Neuronal stem cell (in vitro differentiated cells): ENCODE measurements around the gene ADAM8.
"Not testable (repeated sequence)": the region's sequence is repeated elsewhere in the genome, so short reads cannot be mapped to it uniquely, and the experiment has no call there.

Source experiments
- DNase-seq: peaks from one replicate; pipeline ENCODE4 v3.0.0-alpha.2; 2013; ENCODE audit warnings: low spot score
- H2AFZ ChIP-seq: one replicate; pipeline ENCODE4 v1.6.1; 2013; ENCODE audit warnings: mild to moderate bottlenecking, low read length, inconsistent platforms
- H2AK5ac ChIP-seq: 2 replicates; pipeline ENCODE4 v1.6.1; 2013; ENCODE audit warnings: low read depth, mild to moderate bottlenecking, inconsistent platforms, low read length, moderate library complexity, mixed read lengths
- H2BK120ac ChIP-seq: 2 replicates; pipeline ENCODE4 v1.6.1; 2013; ENCODE audit warnings: low read depth, mild to moderate bottlenecking, inconsistent platforms, low read length, moderate library complexity, mixed read lengths
- H2BK12ac ChIP-seq: one replicate; pipeline ENCODE4 v1.6.1; 2013; ENCODE audit warnings: low read length, inconsistent platforms
- H2BK15ac ChIP-seq: 2 replicates; pipeline ENCODE4 v1.6.1; 2013; ENCODE audit warnings: mild to moderate bottlenecking, low read length, inconsistent platforms, mixed read lengths
- H2BK5ac ChIP-seq: one replicate; pipeline ENCODE4 v1.6.1; 2013; ENCODE audit warnings: inconsistent platforms, mild to moderate bottlenecking, low read length, moderate library complexity
- H3K14ac ChIP-seq: one replicate; pipeline ENCODE4 v1.6.1; 2013; ENCODE audit warnings: low read length, inconsistent platforms
- H3K18ac ChIP-seq: 2 replicates; pipeline ENCODE4 v1.6.1; 2013; ENCODE audit warnings: low read length, inconsistent platforms
- H3K23ac ChIP-seq: 2 replicates; pipeline ENCODE4 v1.6.1; 2013; ENCODE audit warnings: low read depth, mild to moderate bottlenecking, mixed read lengths, low read length, inconsistent platforms; ENCODE audit not compliant: poor library complexity
- H3K27ac ChIP-seq: replicated peaks from 3 replicates; pipeline ENCODE4 v1.5.1; 2013; ENCODE audit warnings: low read length, inconsistent platforms
- H3K27me3 ChIP-seq, 3 experiments: 2 replicates each; pipeline ENCODE4 v1.6.1; 2013; ENCODE audit warnings: low read length in 3 of 3, mild to moderate bottlenecking in 2 of 3, inconsistent platforms in 1 of 3, low read depth in 1 of 3, mixed read lengths in 1 of 3, moderate library complexity in 1 of 3; ENCODE audit not compliant: control insufficient read depth in 3 of 3, insufficient read depth in 3 of 3
- H3K36me3 ChIP-seq, 2 donors: replicated peaks in 1 of 2; 2 replicates each; pipeline ENCODE4 v1.6.1; 2013; ENCODE audit warnings: low read length in 2 of 2; ENCODE audit not compliant: control insufficient read depth in 2 of 2, insufficient read depth in 2 of 2
- H3K4ac ChIP-seq: 2 replicates; pipeline ENCODE4 v1.6.1; 2013; ENCODE audit warnings: inconsistent platforms, mild to moderate bottlenecking, low read length, moderate library complexity
- H3K4me1 ChIP-seq, 2 donors: 1 replicate in 1 of 2; 2 replicates in 1 of 2; pipeline ENCODE4 v1.6.1; 2013; ENCODE audit warnings: low read length in 2 of 2, low read depth in 1 of 2; ENCODE audit not compliant: control insufficient read depth in 2 of 2, insufficient read depth in 1 of 2
- H3K4me2 ChIP-seq: one replicate; pipeline ENCODE4 v1.6.1; 2013; ENCODE audit warnings: mild to moderate bottlenecking, low read length, inconsistent platforms; ENCODE audit not compliant: insufficient read depth, poor library complexity, severe bottlenecking
- H3K4me3 ChIP-seq, 2 donors: 2 replicates each; pipeline ENCODE4 v1.5.1; 2013; ENCODE audit warnings: low read length in 2 of 2, mild to moderate bottlenecking in 2 of 2, inconsistent platforms in 1 of 2, moderate library complexity in 1 of 2
- H3K79me1 ChIP-seq: one replicate; pipeline ENCODE4 v1.6.1; 2013; ENCODE audit warnings: low read depth, mild to moderate bottlenecking, inconsistent platforms, low read length, moderate library complexity
- H3K9ac ChIP-seq: one replicate; pipeline ENCODE4 v1.6.1; 2013; ENCODE audit warnings: mild to moderate bottlenecking, low read depth, low read length, inconsistent platforms; ENCODE audit not compliant: poor library complexity
- H3K9me3 ChIP-seq, 2 donors: replicated peaks in 1 of 2; 2 replicates each; pipeline versions ENCODE3 to v1.6.1; 2013; ENCODE audit warnings: low read length in 2 of 2, mild to moderate bottlenecking in 2 of 2, inconsistent platforms in 1 of 2, low read depth in 1 of 2, mixed read lengths in 1 of 2, moderate library complexity in 1 of 2; ENCODE audit not compliant: control insufficient read depth in 2 of 2, insufficient read depth in 1 of 2
- H4K8ac ChIP-seq: one replicate; pipeline ENCODE4 v1.6.1; 2013; ENCODE audit warnings: low read depth, mild to moderate bottlenecking, inconsistent platforms, low read length, moderate library complexity
- H4K91ac ChIP-seq: one replicate; pipeline ENCODE4 v1.6.1; 2013; ENCODE audit warnings: low read length, low read depth, mild to moderate bottlenecking, inconsistent platforms; ENCODE audit not compliant: poor library complexity
- WGBS, 2 donors: extraction: QIAGEN DNeasy Blood & Tissue Kit; methylation state at CpG; one replicate each; pipeline ENCODE4 v1.1.7; 2013; ENCODE audit warnings: missing lambda C conversion rate in 2 of 2, mixed read lengths in 1 of 2; ENCODE audit not compliant: insufficient read length in 2 of 2, insufficient replicate concordance in 1 of 2; ENCODE audit errors: extremely low coverage in 2 of 2; 5-methylcytosine and 5-hydroxymethylcytosine counted together

ADAM8 gene

DNA sequence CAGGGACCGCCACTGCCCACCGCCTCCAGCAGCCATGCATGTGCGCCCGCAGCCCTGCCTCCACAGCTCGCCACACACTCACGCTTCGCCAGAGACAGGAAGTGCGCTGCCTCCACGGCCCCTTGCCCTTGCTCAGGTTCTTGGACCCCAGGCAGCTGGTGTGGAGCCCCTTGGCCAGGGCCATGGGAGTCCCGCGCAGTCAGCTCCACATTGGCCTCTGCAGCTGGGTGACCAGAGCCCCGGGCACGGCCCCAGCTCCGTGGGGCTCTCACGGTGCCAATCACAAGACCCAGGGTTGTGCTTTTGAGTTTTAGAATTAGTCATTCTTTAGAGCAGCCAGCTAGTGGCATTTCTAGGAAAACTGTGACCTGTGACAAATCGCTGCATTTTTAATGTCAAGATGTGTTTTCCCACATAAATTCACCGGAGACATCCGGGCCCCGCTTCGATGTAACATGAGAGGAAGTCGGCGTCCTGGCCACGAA, 50.9 kb downstream of the ADAM8 start:
- H3K4me2 ChIP-seq: no peak overlapping the region
- peak overlapping the region; percentile 89 for H3K23ac ChIP-seq
- H3K79me1 ChIP-seq: no peaks in the 10 kb centered on the region
- peaks cover 1 to 7% of the 10 kb centered on the region in 2 donors for H3K4me1 ChIP-seq
- H2BK5ac ChIP-seq: peak overlapping the region; percentile 90
- no peaks in the 10 kb centered on the region for H3K36me3 ChIP-seq
- no peak overlapping the region for H3K9ac ChIP-seq
- H2AK5ac ChIP-seq: peak overlapping the region; percentile 97
- peak overlapping the region; percentile 73 for H2BK12ac ChIP-seq
- no peak for DNase-seq
- H2BK120ac ChIP-seq: no peak overlapping the region
- no peak overlapping the region for H3K27ac ChIP-seq
- peaks cover 8 to 43% (median 30%) of the 10 kb centered on the region in 3 experiments for H3K27me3 ChIP-seq
- H3K18ac ChIP-seq: peak overlapping the region; percentile 97
- peak overlapping the region; percentile 85 for H2BK15ac ChIP-seq
- peak overlapping the region; percentile 82 for H3K14ac ChIP-seq
- peak overlapping the region; percentile 36 for H2AFZ ChIP-seq
- no peak overlapping the region for H4K91ac ChIP-seq
- no peaks in the 10 kb centered on the region for H3K9me3 ChIP-seq
- WGBS, 2 donors: no CpG with 5 or more reads among the region's 23 CpGs
- peak overlapping the region; percentile 98 for H4K8ac ChIP-seq
- no peak overlapping the region for H3K4ac ChIP-seq
- H3K4me3 ChIP-seq: no peak overlapping the region

DNA sequence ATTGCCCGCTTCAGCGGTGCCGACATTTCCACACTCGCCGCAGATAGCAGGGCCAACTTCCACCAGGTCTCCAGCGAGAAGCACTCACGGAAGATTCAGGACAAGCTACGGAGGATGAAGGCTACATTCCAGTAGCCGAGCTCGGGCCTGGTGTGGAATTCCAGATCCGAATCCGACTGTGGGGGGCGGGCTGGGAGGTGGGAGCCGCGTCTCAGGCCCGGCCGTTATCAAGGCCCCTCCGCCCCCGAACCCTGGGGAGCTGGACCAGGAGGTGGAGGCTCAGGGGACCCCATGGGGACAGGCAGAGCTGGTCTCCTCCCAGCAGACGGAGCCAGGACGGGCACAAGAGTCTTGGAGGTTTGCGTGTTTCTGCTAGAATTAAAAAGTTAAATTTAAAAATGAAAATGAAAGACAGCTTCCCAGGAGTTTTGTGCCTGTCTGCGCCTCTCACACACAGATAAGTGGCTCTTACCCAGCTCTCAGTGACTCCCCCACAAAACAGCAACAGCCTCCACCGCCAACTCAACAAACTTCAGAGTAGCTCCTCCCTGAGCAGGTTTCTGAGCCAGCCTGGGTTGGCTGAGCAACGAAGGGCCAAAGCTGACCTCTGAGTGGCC, 51.8 kb downstream of the ADAM8 start:
- Histone ChIP-seq H2AK5ac (peak overlapping the region; percentile 97), H3K36me3 (no peaks in the 10 kb centered on the region), H2BK15ac (peak overlapping the region; percentile 85), H3K18ac (peak overlapping the region; percentile 97), H3K27me3 (peaks cover 4 to 39% (median 23%) of the 10 kb centered on the region in 3 experiments), H3K23ac (peak overlapping the region; percentile 89), H3K79me1 (no peaks in the 10 kb centered on the region), H3K9me3 (no peaks in the 10 kb centered on the region), H2BK12ac (no peak overlapping the region), H3K4me2 (no peak overlapping the region), H4K8ac (no peak overlapping the region), H4K91ac (no peak overlapping the region), H3K4me3 (no peak overlapping the region), H2AFZ (peak overlapping the region; percentile 36), H2BK5ac (peak overlapping the region; percentile 90), H3K14ac (peak overlapping the region; percentile 56), H3K9ac (peak overlapping the region; percentile 21), H3K27ac (no peak overlapping the region), H2BK120ac (peak overlapping the region; percentile 87), H3K4me1 (peaks cover 1 to 7% of the 10 kb centered on the region in 2 donors), H3K4ac (no peak overlapping the region)
- DNase-seq: no peak
- no CpG with 5 or more reads among the region's 25 CpGs for WGBS, 2 donors

DNA sequence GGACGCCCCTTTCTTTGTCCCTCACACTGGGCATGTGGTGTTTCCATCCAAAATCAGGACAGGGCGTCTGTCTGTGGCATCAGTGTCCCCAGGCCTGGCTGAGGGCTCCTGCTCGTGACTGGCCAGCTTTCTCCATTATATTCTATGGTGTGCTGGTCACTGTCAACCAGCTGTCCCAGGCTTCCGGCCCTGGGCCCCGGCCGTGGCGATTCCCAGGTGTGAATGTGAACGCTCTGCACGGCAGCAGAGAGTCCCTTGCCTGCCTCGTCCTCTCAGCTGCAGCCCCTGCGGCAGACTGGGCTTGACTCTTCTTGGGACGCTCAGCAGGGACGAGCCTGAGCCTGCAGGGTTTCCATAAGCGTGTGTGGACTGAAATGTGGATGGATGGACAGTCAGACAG, 52.6 kb downstream of the ADAM8 start:
- Histone ChIP-seq H3K4ac (no peak overlapping the region), H3K36me3 (no peaks in the 10 kb centered on the region), H2AFZ (no peak overlapping the region), H3K27ac (no peak overlapping the region), H3K4me2 (no peak overlapping the region), H2BK5ac (no peak overlapping the region), H3K23ac (no peak overlapping the region), H2AK5ac (peak overlapping the region; percentile 37), H3K9ac (peak overlapping the region; percentile 70), H3K4me1 (peaks cover 1 to 5% of the 10 kb centered on the region in 2 donors), H2BK12ac (no peak overlapping the region), H3K79me1 (no peaks in the 10 kb centered on the region), H4K91ac (no peak overlapping the region), H2BK15ac (no peak overlapping the region), H3K14ac (peak overlapping the region; percentile 71), H3K18ac (peak overlapping the region; percentile 57), H3K27me3 (peaks cover 0 to 39% (median 21%) of the 10 kb centered on the region in 3 experiments), H3K9me3 (no peaks in the 10 kb centered on the region), H3K4me3 (no peak overlapping the region), H4K8ac (no peak overlapping the region), H2BK120ac (no peak overlapping the region)
- no CpG with 5 or more reads among the region's 14 CpGs for WGBS, 2 donors
- no peak for DNase-seq

DNA sequence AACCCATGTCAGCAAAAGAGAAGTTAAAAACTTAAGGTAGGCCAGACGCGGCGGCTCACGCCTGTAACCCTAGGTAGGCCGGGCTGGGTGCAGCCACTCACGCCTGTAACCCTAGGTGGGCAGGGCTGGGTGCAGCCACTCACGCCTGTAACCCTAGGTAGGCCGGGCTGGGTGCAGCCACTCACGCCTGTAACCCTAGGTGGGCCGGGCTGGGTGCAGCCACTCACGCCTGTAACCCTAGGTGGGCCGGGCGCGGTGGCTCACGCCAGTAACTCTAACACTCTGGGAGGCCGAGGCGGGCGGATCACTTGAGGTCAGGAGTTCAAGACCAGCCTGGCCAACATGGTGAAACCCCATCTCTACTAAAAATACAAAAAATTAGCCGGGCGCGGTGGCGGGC, 54.9 kb downstream of the ADAM8 start:
- H3K23ac ChIP-seq, H3K4me1 ChIP-seq, DNase-seq: not testable (repeated sequence)

More for the DNA sequence above, 54.9 kb downstream of the ADAM8 start:
- not testable (repeated sequence) for H2AK5ac ChIP-seq, H3K18ac ChIP-seq, H3K9me3 ChIP-seq, H4K8ac ChIP-seq, H3K36me3 ChIP-seq, H3K14ac ChIP-seq, H3K4ac ChIP-seq, H4K91ac ChIP-seq, H3K79me1 ChIP-seq, H2BK12ac ChIP-seq, H3K4me3 ChIP-seq, H3K4me2 ChIP-seq, H2BK15ac ChIP-seq, H2BK5ac ChIP-seq, H3K27ac ChIP-seq, H2BK120ac ChIP-seq, H2AFZ ChIP-seq, H3K9ac ChIP-seq
- H3K27me3 ChIP-seq: peaks cover 0 to 29% (median 13%) of the 10 kb centered on the region in 3 experiments
- WGBS, 2 donors: no CpG with 5 or more reads among the region's 22 CpGs
